GM19455 (cell line): ENCODE data around the gene RAB4B.
"Not testable (repeated sequence)": the region's sequence is repeated elsewhere in the genome, so short reads cannot be mapped to it uniquely, and the experiment has no call there.

Source experiments
- ATAC-seq: cut with Tn5 transposase; IDR thresholded peaks from one replicate; pipeline ENCODE4 v1.9.1; 2021; ENCODE audit not compliant: unreplicated experiment

Gene RAB4B

GRCh38 chr19:40843653-40844052 lies 65.6 kb downstream of the RAB4B start:
- ATAC-seq: not testable (repeated sequence)
